Measurements from ENCODE around the gene NPAS3.

The NPAS3 gene

DNA sequence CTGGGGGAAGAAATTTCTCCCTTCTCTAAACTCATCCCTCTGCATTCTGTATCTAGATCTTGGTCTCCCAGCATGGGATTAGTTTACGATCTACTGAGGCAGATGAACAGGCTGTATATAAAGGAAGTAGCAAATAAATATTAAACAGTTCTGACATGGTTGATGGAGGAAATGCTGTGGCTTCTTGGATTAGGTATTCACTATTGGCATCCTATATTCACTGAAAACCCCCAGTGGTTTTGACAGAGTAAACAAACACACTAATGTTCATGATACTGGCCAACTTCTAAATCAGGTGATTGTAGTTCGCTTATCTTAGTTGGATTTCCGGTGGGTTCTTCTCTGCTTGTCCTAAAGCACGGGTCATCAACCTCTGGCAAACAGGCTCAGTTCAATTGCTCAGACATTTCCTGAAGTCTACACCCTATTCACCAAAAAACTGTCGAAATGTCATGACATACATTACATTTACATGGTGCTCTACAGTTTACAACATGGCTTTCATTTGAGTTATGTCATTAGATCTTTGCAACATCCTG lies 578.3 kb downstream of the NPAS3 start:
- DNase-seq (ENCODE audit: low read depth): no peak

DNA sequence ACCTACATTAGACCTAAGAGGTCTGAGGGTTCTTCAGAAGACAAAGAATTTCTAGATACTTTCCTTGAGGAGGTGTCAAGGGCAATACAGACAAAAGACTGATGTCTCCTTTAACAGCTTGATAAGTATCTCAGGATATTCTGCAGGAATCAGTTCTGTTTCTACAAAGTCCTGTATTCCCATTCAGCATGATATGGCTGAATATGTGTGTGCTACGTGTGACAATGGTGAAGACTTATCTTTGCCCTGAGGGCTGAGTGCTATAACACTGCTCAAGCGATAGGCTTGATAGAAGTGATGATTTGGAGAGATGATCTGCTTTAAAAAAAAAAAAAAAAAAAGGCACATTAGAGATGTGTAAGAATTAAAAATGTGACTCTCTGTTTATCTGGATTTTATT lies 582.5 kb downstream of the NPAS3 start:
- no peak for DNase-seq (ENCODE audit: low read depth)

DNA sequence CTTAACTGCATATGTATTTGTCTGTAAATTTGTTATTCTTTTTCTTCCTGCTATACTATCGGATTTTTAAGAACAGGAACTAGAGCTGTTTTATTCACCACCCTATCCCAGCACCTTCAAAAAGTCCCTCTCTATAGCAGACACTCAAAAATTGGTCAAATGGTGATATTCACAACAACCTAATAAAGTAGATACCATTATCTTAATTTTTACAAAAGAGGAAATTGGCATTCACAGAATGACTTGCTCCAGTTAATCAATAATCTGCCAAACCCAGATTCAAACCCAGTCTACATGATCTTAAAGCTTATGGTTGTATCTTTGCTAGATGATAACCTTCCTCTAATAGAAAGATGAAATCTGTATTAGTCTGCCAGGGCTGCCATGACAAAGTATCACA lies 585.6 kb downstream of the NPAS3 start:
- no peak for DNase-seq (ENCODE audit: low read depth)

DNA sequence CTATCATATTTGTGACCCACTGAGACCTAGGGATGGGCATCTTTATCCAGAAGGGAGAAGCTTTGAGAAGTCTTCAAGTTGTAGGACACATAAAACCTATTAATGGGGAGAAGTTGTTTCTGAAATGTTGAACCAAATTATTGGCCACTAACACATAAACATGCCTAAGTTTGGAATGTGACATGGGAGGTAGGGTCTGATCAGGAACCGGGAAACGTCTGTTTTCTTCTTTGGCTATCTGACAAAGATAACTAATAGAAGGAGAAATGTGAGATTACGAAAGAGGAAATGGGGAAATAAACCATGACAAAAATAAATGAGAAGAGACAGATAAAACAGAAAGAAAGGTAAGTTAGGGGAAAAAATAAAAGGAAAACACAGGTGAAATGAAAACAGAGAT lies 586.9 kb downstream of the NPAS3 start:
- no peak for DNase-seq (ENCODE audit: low read depth)

DNA sequence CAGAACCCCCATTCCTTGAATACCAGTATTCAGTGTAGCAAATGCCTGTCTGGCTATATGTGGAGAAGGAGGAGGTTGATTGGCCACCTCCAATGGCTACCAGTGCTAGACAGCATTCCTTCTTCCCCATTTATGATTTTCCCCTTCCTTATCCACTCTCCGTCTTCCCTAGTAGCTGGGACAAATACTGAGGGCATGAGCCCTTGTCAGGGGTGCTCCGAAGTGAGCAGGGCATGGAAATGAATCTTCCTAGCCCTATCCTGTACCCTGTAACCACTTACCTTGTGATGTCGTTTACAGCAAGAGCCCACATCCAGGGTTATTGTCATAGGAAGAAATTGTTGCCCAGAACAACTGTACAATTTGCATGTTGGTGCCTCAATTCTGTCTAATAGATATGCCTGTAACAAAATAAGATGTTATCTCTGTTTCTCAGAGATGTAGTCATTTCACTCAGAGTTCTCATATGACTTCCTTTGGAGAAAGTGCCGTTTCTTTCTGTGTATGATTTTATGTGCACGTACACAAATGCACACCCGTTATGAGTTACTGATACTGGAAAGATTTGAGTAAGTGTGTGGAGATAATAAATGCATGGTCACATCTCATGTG lies 588.5 kb downstream of the NPAS3 start:
- no peak for DNase-seq (ENCODE audit: low read depth)

DNA sequence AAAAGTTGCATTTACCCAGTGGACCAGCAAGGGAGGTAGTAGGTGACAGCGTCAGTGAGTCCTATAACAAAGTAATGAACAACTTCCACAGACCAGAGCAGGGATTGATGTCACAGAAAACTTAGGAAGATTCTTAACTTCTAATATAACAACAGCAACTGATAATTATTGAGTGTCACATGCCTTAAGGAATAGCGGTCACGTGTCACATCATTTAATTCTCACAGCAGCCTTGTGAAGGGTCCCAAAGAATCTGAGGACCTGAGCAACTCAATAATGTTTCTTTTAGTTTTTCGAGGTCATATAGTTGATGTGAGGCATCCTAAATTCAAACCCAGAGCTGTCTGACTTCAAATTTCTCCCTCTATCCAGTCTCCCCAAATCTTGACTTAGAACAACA lies 590.0 kb downstream of the NPAS3 start:
- DNase-seq (ENCODE audit: low read depth): no peak

DNA sequence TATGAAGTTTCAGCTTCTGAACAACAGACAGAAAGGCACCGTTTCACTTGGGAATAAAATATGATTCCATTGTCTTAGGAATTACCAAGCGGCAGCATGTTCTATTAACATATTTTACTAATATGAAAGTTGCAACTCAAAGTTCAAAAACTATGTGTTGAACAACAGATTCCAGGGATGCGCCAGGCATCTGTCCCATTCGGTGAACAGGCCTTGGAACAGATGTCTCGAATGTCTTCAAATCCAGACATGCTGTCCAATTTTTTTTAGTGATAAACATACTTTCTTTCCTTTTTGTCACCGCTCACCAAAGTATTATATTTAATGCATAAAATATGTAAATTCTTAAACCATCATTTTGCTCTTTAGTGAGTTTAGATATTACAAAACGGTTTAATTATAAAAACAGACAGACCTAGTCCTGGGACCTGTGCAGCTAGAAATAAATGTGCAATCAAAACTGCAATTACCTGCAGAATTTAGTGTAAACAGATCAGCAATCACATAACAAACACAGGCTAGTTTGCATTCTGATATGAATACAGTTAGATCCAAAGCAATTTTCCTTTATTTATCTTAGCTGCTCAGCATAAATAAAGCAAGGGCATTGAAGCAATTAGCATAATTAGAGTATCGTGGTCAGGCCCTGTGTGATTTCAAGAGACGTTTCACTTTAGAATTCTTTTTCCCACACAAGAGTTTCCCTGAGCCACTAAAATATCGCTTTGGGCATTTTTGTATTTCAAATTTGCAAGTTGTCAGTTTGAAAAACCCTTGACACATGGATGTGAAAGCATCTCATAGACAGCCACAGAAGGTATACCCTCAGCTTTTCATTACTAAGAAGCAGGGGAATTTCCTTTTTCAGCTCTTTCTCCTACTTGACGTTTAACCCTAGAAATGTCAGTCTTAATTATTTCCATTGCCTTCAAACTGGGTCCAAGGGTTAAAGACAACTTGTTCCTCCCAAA lies 591.4 kb downstream of the NPAS3 start:
- DNase-seq (ENCODE audit: low read depth): no peak

- DNase-seq (ENCODE audit: low read depth): no peak
These were observed 593.9 kb downstream of the NPAS3 start for GRCh38 chr14:33532553-33532952.

GRCh38 chr14:33534104-33534503 lies 595.4 kb downstream of the NPAS3 start:
- DNase-seq (ENCODE audit: low read depth): no peak

DNA sequence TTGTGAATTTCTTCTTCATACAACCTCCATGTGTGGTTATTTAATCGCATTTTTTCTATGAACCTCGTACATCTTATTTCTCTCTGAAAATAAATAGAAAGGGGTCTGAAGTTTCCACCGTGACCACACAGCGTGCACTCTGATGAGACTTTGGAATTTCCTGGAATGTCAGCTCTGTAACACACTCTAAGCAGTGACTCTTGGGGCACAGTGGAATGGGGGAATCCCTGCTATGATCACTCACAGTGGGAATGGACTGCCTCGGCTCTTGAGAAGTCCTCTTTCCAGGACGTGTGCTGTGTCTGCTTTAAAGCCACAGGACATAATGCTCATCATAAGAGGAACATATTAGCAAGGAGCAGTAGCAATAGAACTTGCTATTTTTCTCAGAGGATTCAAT lies 596.0 kb downstream of the NPAS3 start:
- DNase-seq (ENCODE audit: low read depth): no peak

GRCh38 chr14:33539918-33540357 lies 601.3 kb downstream of the NPAS3 start:
- no peak for DNase-seq (ENCODE audit: low read depth)

DNA sequence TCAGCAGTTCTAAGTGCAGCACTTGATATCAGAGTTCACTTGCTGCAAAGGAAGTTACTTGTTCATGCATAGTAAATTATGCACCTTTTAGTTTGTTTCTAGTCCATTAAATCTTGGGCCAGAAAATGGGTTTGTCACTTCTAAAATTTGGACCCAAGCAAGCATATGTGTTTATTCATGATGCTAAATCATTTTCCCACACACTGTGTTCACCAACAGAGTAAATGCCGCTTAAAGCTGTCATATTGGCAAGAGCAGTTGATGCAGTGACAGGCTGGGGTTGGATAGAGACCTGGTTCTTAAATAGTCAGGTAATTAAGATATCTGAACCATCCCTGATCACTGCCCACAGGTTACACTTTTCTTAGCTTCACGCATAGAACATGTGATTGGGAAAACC lies 602.5 kb downstream of the NPAS3 start:
- DNase-seq (ENCODE audit: low read depth): no peak

- no peak for DNase-seq (ENCODE audit: low read depth)
These were observed 603.9 kb downstream of the NPAS3 start for GRCh38 chr14:33542338-33543287.

DNA sequence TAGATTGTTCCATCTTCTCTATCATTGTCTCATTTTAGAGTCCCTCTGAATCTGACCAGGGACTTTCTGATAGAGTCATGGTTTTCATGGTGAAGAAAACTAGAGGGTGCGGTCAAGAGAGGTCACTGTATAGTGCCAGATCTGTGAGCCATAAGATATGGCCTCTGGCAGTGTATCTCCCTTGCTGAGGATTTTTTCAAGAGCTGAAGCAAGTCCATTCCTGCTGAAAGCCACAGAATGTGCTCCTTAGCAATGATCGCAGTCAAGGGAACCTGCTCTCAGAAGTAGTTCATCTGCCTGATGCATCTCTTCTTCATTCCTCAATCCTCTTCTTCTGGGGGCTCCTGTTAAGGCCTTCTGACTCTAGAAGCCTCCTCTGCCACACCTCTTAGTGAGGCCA lies 607.0 kb downstream of the NPAS3 start:
- no peak for DNase-seq (ENCODE audit: low read depth)

GRCh38 chr14:33548606-33549005 lies 609.9 kb downstream of the NPAS3 start:
- no peak for DNase-seq (ENCODE audit: low read depth)

- DNase-seq (ENCODE audit: low read depth): no peak
These were observed 613.3 kb downstream of the NPAS3 start for GRCh38 chr14:33551963-33552362.

DNA sequence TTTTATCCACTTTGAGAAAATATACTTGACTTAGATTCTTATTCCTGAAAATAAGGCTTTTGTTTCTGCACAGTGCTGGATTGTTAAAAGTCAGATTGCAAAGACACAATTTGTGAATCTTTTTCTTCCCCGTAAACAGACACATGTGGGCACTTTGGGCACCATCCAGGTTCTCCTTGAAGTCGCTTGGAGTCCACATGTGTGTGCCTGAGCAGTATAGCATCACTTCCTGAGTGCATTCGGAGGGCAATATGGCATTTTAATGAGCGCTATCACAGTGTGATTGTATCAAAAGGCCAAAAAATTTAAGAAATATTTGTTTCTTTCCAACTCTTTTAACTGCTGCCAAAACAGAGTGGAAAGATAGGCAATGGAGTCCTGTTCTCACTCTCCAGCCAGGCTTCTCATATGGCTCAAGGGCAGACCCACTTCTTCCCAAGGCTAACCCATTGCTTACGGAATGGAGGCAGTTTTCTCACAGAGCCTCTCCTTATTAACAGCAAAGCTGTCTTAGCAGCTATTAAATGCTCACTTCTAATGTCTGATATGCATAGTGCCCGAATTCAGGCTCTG lies 615.1 kb downstream of the NPAS3 start:
- no peak for DNase-seq (ENCODE audit: low read depth)

- DNase-seq (ENCODE audit: low read depth): no peak
These were observed 616.3 kb downstream of the NPAS3 start for GRCh38 chr14:33554988-33555387.

DNA sequence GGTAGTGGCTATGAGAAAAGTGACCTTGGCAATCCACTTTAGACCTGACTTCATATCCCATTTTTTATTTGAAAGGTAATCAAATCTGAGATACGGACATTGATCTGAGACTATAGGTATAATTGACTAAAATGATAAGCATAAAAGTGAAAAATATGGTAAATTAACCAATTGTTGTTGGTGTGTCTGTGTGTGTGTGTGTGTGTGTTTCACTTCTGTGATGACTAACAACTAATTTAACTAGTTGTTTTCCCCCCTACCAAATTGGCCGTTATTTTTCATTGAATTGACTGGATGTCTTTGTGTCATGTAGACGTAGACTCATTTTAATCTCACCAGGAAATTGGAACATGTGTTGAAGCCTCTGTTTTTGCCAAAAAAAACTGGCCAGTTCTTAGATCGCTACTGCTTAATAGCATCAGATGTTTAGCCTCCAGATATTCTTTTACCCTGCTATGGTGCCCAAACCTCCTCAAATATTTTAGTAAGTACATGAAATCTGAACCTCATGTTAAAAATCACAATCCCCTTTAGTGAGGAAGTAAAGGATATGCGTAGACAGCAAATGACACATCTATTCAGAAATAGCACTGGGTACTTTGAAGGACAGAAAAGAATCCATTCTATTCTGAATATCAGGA lies 617.2 kb downstream of the NPAS3 start:
- peak; percentile 7 for DNase-seq (ENCODE audit: low read depth)

DNA sequence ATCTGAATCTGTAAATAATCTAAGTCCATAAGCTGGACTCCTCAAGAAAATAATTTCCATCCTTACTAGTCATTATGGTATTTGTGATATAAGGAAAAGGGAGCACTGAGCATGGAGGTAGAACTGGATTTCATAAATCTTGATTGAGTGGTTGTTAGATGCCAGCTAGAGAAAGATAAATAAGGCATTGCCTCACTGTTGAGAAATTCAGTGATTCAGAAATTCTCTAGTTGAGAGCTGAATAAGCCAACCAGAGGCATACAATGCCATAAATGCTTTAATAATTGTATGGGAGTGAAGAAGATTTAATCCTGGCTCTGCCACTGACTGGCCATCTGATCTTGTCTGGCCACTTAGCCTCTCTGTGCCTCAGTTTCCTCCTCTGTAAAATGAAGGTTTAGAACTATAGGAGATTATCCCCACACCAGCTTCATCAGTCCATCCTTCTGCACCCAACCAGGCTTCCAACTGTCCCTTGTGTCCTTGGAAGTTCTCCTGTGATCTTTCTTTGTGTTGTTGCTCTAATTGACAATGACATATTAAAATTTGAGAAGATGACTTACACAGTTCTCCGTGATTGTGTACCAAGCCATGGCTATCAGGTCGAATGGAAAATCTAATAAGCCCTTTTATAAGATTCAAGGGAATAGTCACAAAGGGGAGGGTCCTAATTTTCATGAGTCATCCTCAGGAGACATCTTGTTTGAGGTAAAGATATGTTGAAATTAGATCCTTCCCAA lies 617.9 kb downstream of the NPAS3 start:
- DNase-seq (ENCODE audit: low read depth): peak; percentile 22

Data from stromal cell of bone marrow (primary cell).